Measurements from ENCODE around the gene MPC1L.

Gene MPC1L

GRCh38 chrX:40615976-40616375 is 7.3 kb upstream of the MPC1L start:
- no peak overlapping the region for H3K23ac ChIP-seq (ENCODE audit: low read depth, low read length, poor library complexity)
- H3K4me2 ChIP-seq (ENCODE audit: insufficient read depth, low read length, poor library complexity, severe bottlenecking), result no peak overlapping the region
- no peak overlapping the region for H3K14ac ChIP-seq (ENCODE audit: low read length)
- no CpG with 5 or more reads among the region's 9 CpGs for WGBS, 2 donors (ENCODE audit: extremely low coverage in 2 of 2, insufficient read length in 2 of 2, insufficient replicate concordance in 1 of 2)
- H3K36me3 ChIP-seq (replicated peaks in 1 of 2; ENCODE audit: control insufficient read depth in 2 of 2, insufficient read depth in 2 of 2, low read length in 2 of 2), result no peaks in the 10 kb centered on the region
- no peaks in the 10 kb centered on the region for H3K27me3 ChIP-seq (ENCODE audit: control insufficient read depth in 3 of 3, insufficient read depth in 3 of 3, low read depth in 1 of 3, low read length in 3 of 3)
- H2BK120ac ChIP-seq (ENCODE audit: low read depth, low read length), result no peak overlapping the region
- H2BK5ac ChIP-seq (ENCODE audit: low read length), result no peak overlapping the region
- DNase-seq (ENCODE audit: low spot score), result no peak
- no peak overlapping the region for H2BK12ac ChIP-seq (ENCODE audit: low read length)
- no peak overlapping the region for H3K4ac ChIP-seq (ENCODE audit: low read length)
- no peak overlapping the region for H3K27ac ChIP-seq (replicated peaks; ENCODE audit: low read length)
- no peak overlapping the region for H4K8ac ChIP-seq (ENCODE audit: low read depth, low read length)
- no peak overlapping the region for H2AFZ ChIP-seq (ENCODE audit: low read length)
- H2AK5ac ChIP-seq (ENCODE audit: low read depth, low read length), result no peak overlapping the region
- no peak overlapping the region for H3K4me3 ChIP-seq (ENCODE audit: low read length in 2 of 2)
- H2BK15ac ChIP-seq (ENCODE audit: low read length), result no peak overlapping the region
- H4K91ac ChIP-seq (ENCODE audit: low read depth, low read length, poor library complexity), result no peak overlapping the region
- H3K4me1 ChIP-seq (ENCODE audit: control insufficient read depth in 2 of 2, insufficient read depth in 1 of 2, low read depth in 1 of 2, low read length in 2 of 2), result no peaks in the 10 kb centered on the region
- H3K9ac ChIP-seq (ENCODE audit: low read depth, low read length, poor library complexity), result no peak overlapping the region
- no peaks in the 10 kb centered on the region for H3K9me3 ChIP-seq (replicated peaks in 1 of 2; ENCODE audit: control insufficient read depth in 2 of 2, insufficient read depth in 1 of 2, low read depth in 1 of 2, low read length in 2 of 2)
- H3K18ac ChIP-seq (ENCODE audit: low read length), result no peak overlapping the region
- H3K79me1 ChIP-seq (ENCODE audit: low read depth, low read length), result no peaks in the 10 kb centered on the region

GRCh38 chrX:40617566-40617965 is 5.7 kb upstream of the MPC1L start:
- Histone ChIP-seq H3K27ac (replicated peaks; ENCODE audit: low read length) (no peak overlapping the region), H3K14ac (ENCODE audit: low read length) (no peak overlapping the region), H2BK120ac (ENCODE audit: low read depth, low read length) (no peak overlapping the region), H2AFZ (ENCODE audit: low read length) (no peak overlapping the region), H2AK5ac (ENCODE audit: low read depth, low read length) (no peak overlapping the region), H2BK12ac (ENCODE audit: low read length) (no peak overlapping the region), H3K9ac (ENCODE audit: low read depth, low read length, poor library complexity) (no peak overlapping the region), H3K36me3 (replicated peaks in 1 of 2; ENCODE audit: control insufficient read depth in 2 of 2, insufficient read depth in 2 of 2, low read length in 2 of 2) (no peaks in the 10 kb centered on the region), H3K27me3 (ENCODE audit: control insufficient read depth in 3 of 3, insufficient read depth in 3 of 3, low read depth in 1 of 3, low read length in 3 of 3) (no peaks in the 10 kb centered on the region), H3K4ac (ENCODE audit: low read length) (no peak overlapping the region), H2BK5ac (ENCODE audit: low read length) (no peak overlapping the region), H3K23ac (ENCODE audit: low read depth, low read length, poor library complexity) (no peak overlapping the region), H3K9me3 (replicated peaks in 1 of 2; ENCODE audit: control insufficient read depth in 2 of 2, insufficient read depth in 1 of 2, low read depth in 1 of 2, low read length in 2 of 2) (no peaks in the 10 kb centered on the region), H4K91ac (ENCODE audit: low read depth, low read length, poor library complexity) (no peak overlapping the region), H3K18ac (ENCODE audit: low read length) (no peak overlapping the region), H3K4me1 (ENCODE audit: control insufficient read depth in 2 of 2, insufficient read depth in 1 of 2, low read depth in 1 of 2, low read length in 2 of 2) (no peaks in the 10 kb centered on the region), H3K4me3 (ENCODE audit: low read length in 2 of 2) (no peak overlapping the region), H4K8ac (ENCODE audit: low read depth, low read length) (no peak overlapping the region), H2BK15ac (ENCODE audit: low read length) (no peak overlapping the region), H3K79me1 (ENCODE audit: low read depth, low read length) (no peaks in the 10 kb centered on the region), H3K4me2 (ENCODE audit: insufficient read depth, low read length, poor library complexity, severe bottlenecking) (no peak overlapping the region)
- no CpG with 5 or more reads among the region's 7 CpGs for WGBS, 2 donors (ENCODE audit: extremely low coverage in 2 of 2, insufficient read length in 2 of 2, insufficient replicate concordance in 1 of 2)
- no peak for DNase-seq (ENCODE audit: low spot score)

GRCh38 chrX:40622479-40623138 is 619 bp upstream of the MPC1L start:
- Histone ChIP-seq H4K91ac (ENCODE audit: low read depth, low read length, poor library complexity) (no peak overlapping the region), H3K36me3 (replicated peaks in 1 of 2; ENCODE audit: control insufficient read depth in 2 of 2, insufficient read depth in 2 of 2, low read length in 2 of 2) (peaks cover 0 to 3% of the 10 kb centered on the region in 2 donors), H4K8ac (ENCODE audit: low read depth, low read length) (peak overlapping the region; percentile 48), H3K23ac (ENCODE audit: low read depth, low read length, poor library complexity) (no peak overlapping the region), H2BK120ac (ENCODE audit: low read depth, low read length) (no peak overlapping the region), H3K4ac (ENCODE audit: low read length) (no peak overlapping the region), H2BK5ac (ENCODE audit: low read length) (no peak overlapping the region), H3K27ac (replicated peaks; ENCODE audit: low read length) (no peak overlapping the region), H3K18ac (ENCODE audit: low read length) (no peak overlapping the region), H2AFZ (ENCODE audit: low read length) (no peak overlapping the region), H3K27me3 (ENCODE audit: control insufficient read depth in 3 of 3, insufficient read depth in 3 of 3, low read depth in 1 of 3, low read length in 3 of 3) (no peaks in the 10 kb centered on the region), H3K4me2 (ENCODE audit: insufficient read depth, low read length, poor library complexity, severe bottlenecking) (no peak overlapping the region), H3K9me3 (replicated peaks in 1 of 2; ENCODE audit: control insufficient read depth in 2 of 2, insufficient read depth in 1 of 2, low read depth in 1 of 2, low read length in 2 of 2) (no peaks in the 10 kb centered on the region), H2BK12ac (ENCODE audit: low read length) (no peak overlapping the region), H3K79me1 (ENCODE audit: low read depth, low read length) (no peaks in the 10 kb centered on the region), H2AK5ac (ENCODE audit: low read depth, low read length) (no peak overlapping the region), H3K4me3 (ENCODE audit: low read length in 2 of 2) (no peak overlapping the region), H3K4me1 (ENCODE audit: control insufficient read depth in 2 of 2, insufficient read depth in 1 of 2, low read depth in 1 of 2, low read length in 2 of 2) (no peaks in the 10 kb centered on the region), H3K9ac (ENCODE audit: low read depth, low read length, poor library complexity) (no peak overlapping the region), H2BK15ac (ENCODE audit: low read length) (no peak overlapping the region), H3K14ac (ENCODE audit: low read length) (no peak overlapping the region)
- no peak for DNase-seq (ENCODE audit: low spot score)
- no CpG with 5 or more reads among the region's 18 CpGs for WGBS, 2 donors (ENCODE audit: extremely low coverage in 2 of 2, insufficient read length in 2 of 2, insufficient replicate concordance in 1 of 2)

GRCh38 chrX:40623665-40624064 is 437 bp downstream of the MPC1L start:
- no peak overlapping the region for H3K27ac ChIP-seq (replicated peaks; ENCODE audit: low read length)
- H2AFZ ChIP-seq (ENCODE audit: low read length), result no peak overlapping the region
- no peak overlapping the region for H2BK15ac ChIP-seq (ENCODE audit: low read length)
- H3K27me3 ChIP-seq (ENCODE audit: control insufficient read depth in 3 of 3, insufficient read depth in 3 of 3, low read depth in 1 of 3, low read length in 3 of 3), result no peaks in the 10 kb centered on the region
- no peak overlapping the region for H2BK120ac ChIP-seq (ENCODE audit: low read depth, low read length)
- no peak overlapping the region for H3K14ac ChIP-seq (ENCODE audit: low read length)
- H3K4me3 ChIP-seq (ENCODE audit: low read length in 2 of 2), result no peak overlapping the region
- no peak overlapping the region for H3K23ac ChIP-seq (ENCODE audit: low read depth, low read length, poor library complexity)
- no peaks in the 10 kb centered on the region for H3K9me3 ChIP-seq (replicated peaks in 1 of 2; ENCODE audit: control insufficient read depth in 2 of 2, insufficient read depth in 1 of 2, low read depth in 1 of 2, low read length in 2 of 2)
- H3K4me2 ChIP-seq (ENCODE audit: insufficient read depth, low read length, poor library complexity, severe bottlenecking), result no peak overlapping the region
- H3K4me1 ChIP-seq (ENCODE audit: control insufficient read depth in 2 of 2, insufficient read depth in 1 of 2, low read depth in 1 of 2, low read length in 2 of 2), result no peaks in the 10 kb centered on the region
- no peak overlapping the region for H2BK12ac ChIP-seq (ENCODE audit: low read length)
- H3K36me3 ChIP-seq (replicated peaks in 1 of 2; ENCODE audit: control insufficient read depth in 2 of 2, insufficient read depth in 2 of 2, low read length in 2 of 2), result peaks cover 0 to 8% of the 10 kb centered on the region in 2 donors
- no peak overlapping the region for H2BK5ac ChIP-seq (ENCODE audit: low read length)
- H3K4ac ChIP-seq (ENCODE audit: low read length), result no peak overlapping the region
- no CpG with 5 or more reads among the region's 32 CpGs for WGBS, 2 donors (ENCODE audit: extremely low coverage in 2 of 2, insufficient read length in 2 of 2, insufficient replicate concordance in 1 of 2)
- H3K9ac ChIP-seq (ENCODE audit: low read depth, low read length, poor library complexity), result no peak overlapping the region
- H3K79me1 ChIP-seq (ENCODE audit: low read depth, low read length), result no peaks in the 10 kb centered on the region
- no peak overlapping the region for H3K18ac ChIP-seq (ENCODE audit: low read length)
- DNase-seq (ENCODE audit: low spot score), result no peak
- no peak overlapping the region for H4K8ac ChIP-seq (ENCODE audit: low read depth, low read length)
- no peak overlapping the region for H4K91ac ChIP-seq (ENCODE audit: low read depth, low read length, poor library complexity)
- H2AK5ac ChIP-seq (ENCODE audit: low read depth, low read length), result no peak overlapping the region

Data from neuronal stem cell (in vitro differentiated cells).